GF-D8 (cell line): ENCODE measurements around the gene TRPM2.
"Not testable (repeated sequence)": the region's sequence is repeated elsewhere in the genome, so short reads cannot be mapped to it uniquely, and the experiment has no call there.

ENCODE experiments used
- DNase-seq: peaks from one replicate; lab custom pipeline; 2025; lab: John Stamatoyannopoulos, UW

The TRPM2 gene

DNA sequence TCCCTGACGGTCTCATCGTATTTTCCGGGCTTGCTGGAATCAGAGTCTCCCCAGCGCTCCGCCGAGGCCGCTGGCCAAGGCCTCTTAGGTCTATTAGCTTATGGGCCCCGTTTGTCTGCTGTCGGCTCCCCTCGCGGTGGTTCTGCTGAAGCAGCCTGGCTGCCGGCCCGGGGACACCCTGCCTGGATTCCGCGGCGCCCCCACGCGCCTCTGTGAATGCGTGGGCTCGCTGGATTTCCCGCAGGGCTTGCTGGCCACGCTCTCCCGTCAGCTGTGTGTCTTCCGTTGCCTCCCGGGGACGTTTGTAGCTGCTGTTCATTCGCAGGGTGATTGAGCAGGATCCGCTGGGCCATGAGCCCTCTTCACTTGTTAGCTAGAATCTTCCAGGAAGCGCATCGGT lies 110.3 kb downstream of the TRPM2 start:
- DNase-seq, result no peak

GRCh38 chr21:44464351-44464750 lies 110.9 kb downstream of the TRPM2 start:
- no peak for DNase-seq

GRCh38 chr21:44466351-44466954 lies 113.0 kb downstream of the TRPM2 start:
- no peak for DNase-seq

- no peak for DNase-seq
Observed at GRCh38 chr21:44466996-44467858, 113.8 kb downstream of the TRPM2 start.

- no peak for DNase-seq
Observed at GRCh38 chr21:44467859-44468195, 114.4 kb downstream of the TRPM2 start.

GRCh38 chr21:44471341-44471740 lies 117.9 kb downstream of the TRPM2 start:
- DNase-seq, result no peak

GRCh38 chr21:44471996-44472395 lies 118.6 kb downstream of the TRPM2 start:
- no peak for DNase-seq

DNA sequence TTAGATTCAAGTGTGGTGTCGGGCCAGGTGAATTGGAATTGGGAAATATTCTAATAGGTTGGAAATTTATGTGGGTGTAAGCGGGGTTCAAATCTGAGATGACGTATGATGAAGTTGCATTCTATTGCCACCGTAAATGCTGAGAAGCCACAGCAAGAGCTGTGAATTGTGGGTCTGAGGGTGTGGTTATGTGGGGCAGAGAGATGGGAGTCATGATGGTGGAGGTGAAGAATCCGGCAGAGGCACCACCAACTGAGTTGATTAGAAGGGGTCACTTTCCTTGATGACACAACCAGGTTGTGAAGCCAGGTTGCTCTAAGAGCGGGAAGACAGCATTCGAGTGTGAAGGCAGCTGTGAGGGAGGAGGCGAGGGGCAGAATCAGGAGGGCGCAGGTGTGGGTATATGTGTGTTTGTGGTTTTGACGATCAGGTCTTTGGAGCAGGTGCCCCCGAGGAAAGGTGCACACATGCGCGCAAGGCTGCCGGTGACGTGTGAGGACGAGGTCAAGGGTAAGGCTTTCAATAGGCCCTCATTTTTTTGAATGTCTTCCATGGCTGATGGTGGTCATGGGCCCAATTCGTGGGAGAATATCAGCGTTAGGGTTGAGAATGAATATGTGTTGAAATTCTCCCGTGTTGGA lies 120.6 kb downstream of the TRPM2 start:
- DNase-seq, result no peak

GRCh38 chr21:44475266-44475845 lies 121.9 kb downstream of the TRPM2 start:
- no peak for DNase-seq

DNA sequence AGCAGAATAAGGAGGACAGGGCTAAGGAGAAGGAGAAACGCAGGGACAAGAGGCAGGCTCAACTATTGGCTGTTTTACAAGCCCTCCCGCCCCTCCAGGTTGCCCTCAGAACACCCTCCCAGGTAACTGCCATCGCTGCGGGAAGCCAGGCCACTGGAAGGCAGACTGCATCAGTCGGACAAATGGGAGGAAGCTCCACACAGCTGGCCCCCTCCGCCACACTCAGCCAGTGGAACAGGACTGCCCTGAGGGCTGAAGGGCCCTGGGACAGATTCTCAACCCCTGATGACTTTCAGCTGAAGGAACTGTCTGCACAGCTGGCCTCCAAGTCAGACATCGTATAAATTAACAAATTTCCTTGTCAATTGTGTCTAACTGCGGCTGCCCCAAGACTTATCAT lies 123.7 kb downstream of the TRPM2 start:
- no peak for DNase-seq

DNA sequence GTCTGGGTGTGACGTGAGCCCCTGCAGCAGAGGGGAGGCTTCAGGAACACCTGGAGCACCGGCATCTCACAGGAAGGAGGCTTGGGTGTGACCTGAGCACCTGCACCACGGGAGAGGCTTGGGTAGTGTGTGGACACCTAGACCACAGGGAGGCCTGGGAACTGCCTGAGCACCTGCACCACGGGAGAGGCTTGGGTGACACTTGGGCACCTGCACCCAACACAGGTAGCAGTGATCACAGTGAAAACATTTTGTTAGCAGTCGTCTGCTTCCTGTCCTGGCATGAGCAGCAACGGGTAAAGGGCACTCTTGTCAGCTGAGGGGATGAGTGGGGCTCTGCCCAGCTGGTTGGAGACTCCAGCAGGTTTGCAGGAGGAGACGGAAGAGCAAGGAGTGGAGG lies 124.3 kb downstream of the TRPM2 start:
- DNase-seq, result no peak

DNA sequence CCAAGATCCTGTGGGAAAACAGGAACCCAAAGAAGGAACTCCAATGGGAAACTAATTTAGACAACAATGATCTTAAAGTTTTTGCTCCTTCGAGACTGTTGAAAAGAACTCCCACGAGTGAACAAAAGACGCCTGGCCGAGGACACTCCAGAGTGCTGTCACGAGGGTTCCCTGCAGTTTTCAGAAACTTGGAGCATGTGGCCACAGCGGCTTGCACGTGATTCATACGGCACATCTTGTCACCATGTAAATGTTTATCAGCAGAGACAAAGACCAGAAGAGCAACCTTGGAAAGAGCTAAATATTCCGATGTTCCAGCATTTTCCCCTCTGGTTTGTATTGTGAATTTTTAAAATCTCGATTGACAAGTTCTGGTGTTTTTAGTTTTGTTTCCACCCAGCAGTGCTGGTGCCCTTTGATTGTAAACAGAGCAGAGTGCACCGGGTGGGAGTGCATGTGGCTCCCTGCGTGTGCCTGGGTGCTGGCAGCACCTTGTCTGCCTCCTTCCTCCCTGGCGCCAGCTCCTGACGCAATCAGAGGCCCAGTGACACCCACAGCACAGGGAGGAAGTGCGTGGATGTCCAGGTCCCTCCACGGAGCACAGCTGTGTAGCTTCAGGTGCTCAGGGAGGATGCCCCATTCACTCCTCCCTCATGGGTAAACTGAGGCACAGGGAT lies 124.8 kb downstream of the TRPM2 start:
- DNase-seq, result no peak

DNA sequence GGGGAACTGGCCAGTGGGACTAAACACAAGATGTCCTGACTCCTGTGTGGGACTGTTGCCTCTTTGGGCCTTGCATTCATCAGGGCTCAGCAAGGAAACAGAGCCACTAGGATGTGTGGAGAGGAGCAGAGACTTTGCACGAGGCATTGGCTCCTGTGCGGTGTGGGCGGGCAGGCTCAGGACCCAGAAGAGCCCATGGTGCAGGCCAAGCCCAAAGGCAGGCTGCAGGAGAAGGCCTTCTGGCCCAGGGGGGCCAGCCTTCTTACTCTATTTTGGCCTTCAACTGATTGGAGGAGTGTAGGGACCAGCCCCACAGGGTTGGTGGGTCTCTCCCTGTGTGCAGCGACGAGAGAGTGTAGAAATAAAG lies 125.4 kb downstream of the TRPM2 start:
- no peak for DNase-seq

DNA sequence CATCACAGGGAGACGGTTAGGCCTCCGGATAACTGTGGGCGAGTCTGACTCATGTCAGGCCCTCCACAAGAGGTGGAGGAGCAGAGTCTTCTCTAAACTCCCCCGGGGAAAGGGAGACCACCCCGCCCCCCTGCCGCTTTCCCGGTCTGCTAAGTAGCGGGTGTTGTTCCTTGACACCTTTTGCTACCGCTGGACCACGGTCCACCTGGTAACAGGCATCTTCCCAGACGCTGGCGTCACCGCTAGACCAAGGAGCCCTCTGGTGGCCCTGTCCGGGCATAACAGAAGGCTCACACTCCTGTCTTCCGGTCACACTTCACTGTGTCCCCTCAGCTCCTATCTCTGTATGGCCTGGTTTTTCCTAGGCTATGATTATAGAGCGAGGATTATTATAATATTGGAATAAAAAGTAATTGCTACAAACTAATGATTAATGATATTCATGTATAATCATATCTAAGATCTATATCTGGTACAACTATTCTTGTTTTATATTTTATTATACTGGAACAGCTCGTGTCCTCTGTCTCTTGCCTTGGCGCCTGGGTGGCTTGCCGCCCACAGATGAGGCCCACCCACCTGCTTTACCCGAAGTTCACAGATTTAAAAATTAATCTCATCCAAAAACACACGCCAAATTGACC lies 126.3 kb downstream of the TRPM2 start:
- not testable (repeated sequence) for DNase-seq

- no peak for DNase-seq
Observed at GRCh38 chr21:44480200-44481053, 127.0 kb downstream of the TRPM2 start.

DNA sequence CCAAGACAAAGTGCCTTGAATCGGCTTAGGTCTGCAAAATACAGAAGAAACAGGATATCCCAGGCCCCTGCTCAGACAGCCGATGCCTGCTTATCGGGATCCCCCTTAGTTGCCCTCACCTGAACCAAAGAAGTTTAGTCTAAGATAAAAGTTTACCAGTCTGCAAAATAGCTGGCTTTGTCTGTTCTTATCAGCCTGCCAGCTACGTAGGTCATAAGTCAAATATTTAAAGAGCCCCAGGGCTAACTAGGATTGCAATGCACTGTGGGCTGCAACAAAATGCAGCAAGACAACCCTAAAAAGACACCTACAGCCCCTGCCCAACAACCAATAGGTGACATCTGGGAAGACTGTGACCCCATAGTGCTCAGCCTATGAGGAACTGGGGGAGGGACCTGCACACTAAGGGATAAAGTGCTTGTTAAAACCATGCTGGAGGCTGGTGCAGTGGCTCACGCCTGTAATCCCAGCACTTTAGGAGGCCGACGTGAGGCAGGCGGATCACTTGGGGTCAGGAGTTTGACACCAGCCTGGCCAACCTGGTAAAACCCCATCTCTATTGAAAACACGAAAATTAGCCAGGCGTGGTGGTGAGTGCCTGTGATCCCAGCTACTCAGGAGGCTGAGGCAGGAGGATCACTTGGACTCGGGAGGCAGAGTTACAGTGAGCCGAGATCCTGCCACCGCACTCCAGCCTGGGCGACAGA lies 129.3 kb downstream of the TRPM2 start:
- DNase-seq, result no peak

- no peak for DNase-seq
Observed at GRCh38 chr21:44483288-44484237, 130.1 kb downstream of the TRPM2 start.

- DNase-seq, result no peak
Observed at GRCh38 chr21:44484498-44485253, 131.3 kb downstream of the TRPM2 start.
